OCI-LY3 (cell line): ENCODE measurements around the gene SETBP1.

ENCODE experiments used
- H2AFZ ChIP-seq: fragments of 200-600, 300-600 bp; shearing (Covaris generic); 2 replicates; pipeline ENCODE4 v1.6.0; 2014; ENCODE audit warnings: antibody characterized with exemption, low read depth, low read length
- H3K27ac ChIP-seq: fragments of 200-600, 300-600 bp; sonication (generic); 2 replicates; pipeline ENCODE4 v1.5.1; 2014; ENCODE audit warnings: mild to moderate bottlenecking, low read length, moderate library complexity, mixed read lengths
- H3K27me3 ChIP-seq: fragments of 200-600, 300-600 bp; sonication (generic); 2 replicates; pipeline ENCODE4 v1.6.1; 2014; ENCODE audit warnings: low read depth, low read length, mixed read lengths
- H3K36me3 ChIP-seq: fragments of 200-600, 300-600 bp; sonication (generic); replicated peaks from 2 replicates; pipeline ENCODE3; 2014; ENCODE audit warnings: low read depth, low read length, mixed read lengths
- H3K4me1 ChIP-seq: fragments of 300-600, 200-600 bp; sonication (generic); 2 replicates; pipeline ENCODE4 v1.6.1; 2014; ENCODE audit warnings: low read length, mixed read lengths
- H3K4me2 ChIP-seq: fragments of 200-600, 300-600 bp; sonication (generic); 2 replicates; pipeline ENCODE4 v1.6.1; 2014; ENCODE audit warnings: low read length, mixed read lengths
- H3K4me3 ChIP-seq: fragments of 300-600, 200-600 bp; sonication (generic); 2 replicates; pipeline ENCODE4 v1.5.1; 2014; ENCODE audit warnings: antibody characterized with exemption, mild to moderate bottlenecking, low read length, moderate library complexity
- H3K79me2 ChIP-seq: fragments of 300-600, 200-600 bp; shearing (Covaris generic); 2 replicates; pipeline ENCODE4 v1.6.1; 2014; ENCODE audit warnings: mild to moderate bottlenecking, low read length, mixed read lengths
- H3K9ac ChIP-seq: fragments of 300-600, 200-600 bp; shearing (Covaris generic); 2 replicates; pipeline ENCODE4 v1.6.0; 2014; ENCODE audit warnings: mild to moderate bottlenecking, low read length, moderate library complexity
- H3K9me3 ChIP-seq: fragments of 200-600, 300-600 bp; shearing (Covaris generic); 2 replicates; pipeline ENCODE4 v1.6.1; 2014; ENCODE audit warnings: low read length, mixed read lengths; ENCODE audit not compliant: insufficient read depth
- H4K20me1 ChIP-seq: fragments of 200-600, 300-600 bp; sonication (generic); 2 replicates; pipeline ENCODE4 v1.6.1; 2016; ENCODE audit warnings: low read length, mixed read lengths; ENCODE audit not compliant: insufficient read depth
- CTCF ChIP-seq: fragments of 200-600, 300-600 bp; sonication (generic); IDR thresholded peaks from 2 replicates; pipeline ENCODE4 v1.5.1; 2014; ENCODE audit warnings: antibody characterized with exemption, low read length, low read depth
- EZH2phosphoT487 ChIP-seq: fragments of 200-600 bp; shearing (Covaris generic); IDR thresholded peaks from 2 replicates; pipeline ENCODE4 v1.6.1; 2018; ENCODE audit warnings: antibody characterized with exemption, mixed run types, low read depth

The SETBP1 gene

GRCh38 chr18:45111502-45111848 lies 430.8 kb downstream of the SETBP1 start:
- peaks cover 14% of the 10 kb centered on the region for H3K36me3 ChIP-seq
- TF ChIP-seq EZH2phosphoT487 (no peak), CTCF (no peak)

GRCh38 chr18:45112682-45113081 lies 432.0 kb downstream of the SETBP1 start:
- H4K20me1 ChIP-seq = no peaks in the 10 kb centered on the region
- H3K27ac ChIP-seq = no peak overlapping the region
- H3K36me3 ChIP-seq = peaks cover 2% of the 10 kb centered on the region
- H3K4me3 ChIP-seq = no peak overlapping the region
- H3K4me1 ChIP-seq = peaks cover 12% of the 10 kb centered on the region
- no peak overlapping the region for H2AFZ ChIP-seq
- H3K27me3 ChIP-seq = no peaks in the 10 kb centered on the region
- TF ChIP-seq CTCF (no peak), EZH2phosphoT487 (no peak)
- H3K79me2 ChIP-seq = no peaks in the 10 kb centered on the region
- H3K9ac ChIP-seq = no peak overlapping the region
- no peak overlapping the region for H3K4me2 ChIP-seq
- H3K9me3 ChIP-seq = peaks cover 3% of the 10 kb centered on the region; the same call in 1 of the 2 replicates

More at GRCh38 chr18:45111502-45111848, 430.8 kb downstream of the SETBP1 start:
- no peaks in the 10 kb centered on the region for H3K79me2 ChIP-seq
- peaks cover 16% of the 10 kb centered on the region for H3K4me1 ChIP-seq
- no peak overlapping the region for H3K4me3 ChIP-seq
- no peak overlapping the region for H3K27ac ChIP-seq
- no peaks in the 10 kb centered on the region for H3K27me3 ChIP-seq
- H3K9me3 ChIP-seq = peaks cover 11% of the 10 kb centered on the region; the same call in 1 of the 2 replicates
- no peaks in the 10 kb centered on the region for H4K20me1 ChIP-seq
- no peak overlapping the region for H3K9ac ChIP-seq
- H2AFZ ChIP-seq = no peak overlapping the region
- no peak overlapping the region for H3K4me2 ChIP-seq

GRCh38 chr18:45116116-45116515 lies 435.4 kb downstream of the SETBP1 start:
- no peak for TF ChIP-seq CTCF
- no peak for TF ChIP-seq EZH2phosphoT487
- Histone ChIP-seq H4K20me1 (no peaks in the 10 kb centered on the region), H2AFZ (no peak overlapping the region), H3K4me2 (no peak overlapping the region), H3K27ac (no peak overlapping the region), H3K27me3 (no peaks in the 10 kb centered on the region), H3K9me3 (no peaks in the 10 kb centered on the region), H3K4me1 (peaks cover 9% of the 10 kb centered on the region), H3K4me3 (no peak overlapping the region), H3K9ac (no peak overlapping the region), H3K36me3 (no peaks in the 10 kb centered on the region), H3K79me2 (no peaks in the 10 kb centered on the region)
